NCI-H526 (cell line): ENCODE data around the gene SLC2A9.

Experiments
- DNase-seq, 2 experiments: peaks; one replicate each; lab custom pipeline; 2025; lab: John Stamatoyannopoulos, UW

Gene SLC2A9

GRCh38 chr4:9962611-9963314, 58.5 kb downstream of the SLC2A9 start:
- no peak for DNase-seq

DNA sequence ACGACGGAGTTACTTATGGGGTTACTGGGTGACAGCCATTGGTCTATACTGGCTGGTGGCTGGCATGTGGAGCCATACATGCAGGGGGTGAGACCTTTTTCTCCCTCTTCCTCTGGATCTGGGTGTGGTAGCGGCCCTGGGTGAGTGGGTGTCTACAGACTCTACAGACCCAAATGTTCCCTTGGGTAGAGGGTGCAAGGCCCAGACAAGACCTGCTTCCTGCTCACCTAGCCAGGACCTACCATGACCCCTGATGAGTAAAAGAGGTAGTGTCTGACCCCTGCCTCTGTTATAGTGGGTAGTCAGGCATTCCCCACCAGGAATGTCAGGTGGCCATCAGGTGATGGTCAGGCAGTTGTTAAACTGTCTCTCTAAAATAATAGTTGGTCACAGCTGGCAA, 66.8 kb downstream of the SLC2A9 start:
- no peak for DNase-seq

DNA sequence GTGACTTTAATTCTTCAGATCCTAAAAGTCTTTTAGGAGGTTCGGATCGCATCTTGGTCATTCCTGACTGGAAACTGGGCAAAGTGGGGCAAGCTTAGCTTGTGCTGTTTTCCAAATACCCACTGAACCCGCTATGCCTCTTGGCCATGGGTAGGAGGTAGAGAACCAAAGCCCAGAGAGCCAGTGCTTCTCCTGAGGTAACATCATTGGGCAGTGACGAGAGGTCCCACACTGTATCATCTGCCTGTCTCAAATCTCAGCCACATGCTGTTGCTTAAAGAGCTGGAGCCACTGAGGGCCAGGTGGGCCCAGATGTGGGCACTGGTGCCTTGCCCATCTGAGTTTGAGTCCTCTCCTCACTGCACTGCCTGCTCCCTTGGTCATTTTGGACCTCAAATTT, 68.2 kb downstream of the SLC2A9 start:
- DNase-seq, result no peak

DNA sequence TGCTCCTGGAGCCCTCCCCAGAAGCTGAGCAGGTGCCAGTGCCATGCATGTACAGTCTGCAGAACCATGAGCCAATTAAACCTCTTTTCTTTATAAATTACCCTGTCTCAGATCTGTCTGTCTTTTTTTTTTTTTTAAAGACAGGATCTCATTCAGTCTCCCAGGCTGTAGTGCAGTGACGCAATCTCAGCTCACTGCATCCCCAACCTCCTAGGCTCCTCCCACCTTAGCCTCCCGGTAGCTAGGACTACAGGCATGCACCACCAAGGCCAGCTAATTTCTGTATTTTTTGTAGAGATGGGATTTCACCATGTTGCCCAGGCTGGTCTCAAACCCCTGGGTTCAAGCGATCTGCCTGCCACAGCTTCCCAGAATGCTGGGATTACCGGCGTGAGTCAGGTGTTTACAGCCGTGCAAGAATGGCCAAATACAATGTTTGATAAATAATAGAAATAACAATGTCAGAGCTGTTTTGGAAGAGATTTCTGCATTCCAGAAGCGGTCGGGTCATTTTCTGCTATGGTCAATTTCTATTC, 68.8 kb downstream of the SLC2A9 start:
- no peak for DNase-seq

- DNase-seq, result no peak
Observed at GRCh38 chr4:9949573-9949972, 71.7 kb downstream of the SLC2A9 start.

DNA sequence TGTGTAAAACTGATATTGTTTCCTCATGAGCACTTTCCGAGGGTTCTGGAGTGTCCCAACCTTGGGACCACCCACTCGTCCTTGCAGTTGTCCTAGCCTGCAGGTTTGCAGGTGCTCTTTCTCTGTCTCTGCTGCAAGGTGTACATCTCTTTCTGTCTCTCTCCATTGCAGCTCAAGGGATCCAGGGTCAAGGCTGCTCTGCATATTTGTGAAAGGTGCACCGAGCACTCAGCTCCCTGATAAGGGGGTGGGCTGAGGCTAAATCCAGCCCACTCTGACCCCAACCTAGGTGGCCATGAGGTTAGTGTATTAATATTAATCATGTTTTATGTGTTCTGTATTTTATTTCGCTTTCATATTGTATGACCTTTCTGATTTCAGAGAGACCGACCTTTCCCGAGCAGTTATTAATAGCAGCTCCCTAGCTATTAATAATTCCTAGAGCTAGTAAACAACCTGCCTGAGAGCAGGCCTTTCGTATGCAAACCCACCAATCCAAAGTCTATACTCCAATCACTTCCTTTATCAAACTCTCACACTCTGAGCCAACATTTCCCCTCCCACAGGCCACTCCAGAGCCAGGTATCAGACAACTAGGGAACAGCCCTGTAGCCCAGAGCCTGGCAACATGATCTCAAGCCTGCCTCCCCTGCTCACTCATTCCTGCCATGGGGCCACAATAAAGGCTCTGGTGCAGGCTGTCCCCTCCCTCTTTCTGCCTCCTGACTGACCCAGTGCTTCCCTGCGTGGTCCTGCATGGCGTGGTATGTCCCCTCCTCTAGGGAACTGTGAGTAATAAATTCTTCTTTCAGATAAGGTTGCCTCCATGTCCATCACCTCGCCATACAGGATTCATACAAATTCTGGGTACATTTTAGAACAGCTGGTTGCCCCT, 73.9 kb downstream of the SLC2A9 start:
- no peak for DNase-seq

DNA sequence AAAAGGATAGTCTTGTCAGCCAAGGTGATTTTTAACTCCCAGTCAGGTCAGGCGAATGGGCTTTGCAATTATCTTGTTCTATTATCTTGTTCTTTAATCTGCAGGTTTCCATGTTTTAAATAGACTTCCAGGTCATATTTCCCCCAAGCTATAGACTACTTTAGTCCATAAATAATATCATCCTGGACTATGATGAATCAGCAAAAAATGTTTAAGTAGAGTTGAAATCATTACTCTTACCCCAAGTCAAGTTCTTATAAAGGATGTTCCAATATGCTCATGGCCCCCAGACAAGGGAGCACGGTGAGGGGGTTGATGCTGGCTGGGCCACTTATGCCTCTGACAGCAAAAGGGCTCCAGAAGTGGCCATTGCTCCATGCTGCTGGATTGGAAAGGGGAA, 75.1 kb downstream of the SLC2A9 start:
- DNase-seq, result no peak

DNA sequence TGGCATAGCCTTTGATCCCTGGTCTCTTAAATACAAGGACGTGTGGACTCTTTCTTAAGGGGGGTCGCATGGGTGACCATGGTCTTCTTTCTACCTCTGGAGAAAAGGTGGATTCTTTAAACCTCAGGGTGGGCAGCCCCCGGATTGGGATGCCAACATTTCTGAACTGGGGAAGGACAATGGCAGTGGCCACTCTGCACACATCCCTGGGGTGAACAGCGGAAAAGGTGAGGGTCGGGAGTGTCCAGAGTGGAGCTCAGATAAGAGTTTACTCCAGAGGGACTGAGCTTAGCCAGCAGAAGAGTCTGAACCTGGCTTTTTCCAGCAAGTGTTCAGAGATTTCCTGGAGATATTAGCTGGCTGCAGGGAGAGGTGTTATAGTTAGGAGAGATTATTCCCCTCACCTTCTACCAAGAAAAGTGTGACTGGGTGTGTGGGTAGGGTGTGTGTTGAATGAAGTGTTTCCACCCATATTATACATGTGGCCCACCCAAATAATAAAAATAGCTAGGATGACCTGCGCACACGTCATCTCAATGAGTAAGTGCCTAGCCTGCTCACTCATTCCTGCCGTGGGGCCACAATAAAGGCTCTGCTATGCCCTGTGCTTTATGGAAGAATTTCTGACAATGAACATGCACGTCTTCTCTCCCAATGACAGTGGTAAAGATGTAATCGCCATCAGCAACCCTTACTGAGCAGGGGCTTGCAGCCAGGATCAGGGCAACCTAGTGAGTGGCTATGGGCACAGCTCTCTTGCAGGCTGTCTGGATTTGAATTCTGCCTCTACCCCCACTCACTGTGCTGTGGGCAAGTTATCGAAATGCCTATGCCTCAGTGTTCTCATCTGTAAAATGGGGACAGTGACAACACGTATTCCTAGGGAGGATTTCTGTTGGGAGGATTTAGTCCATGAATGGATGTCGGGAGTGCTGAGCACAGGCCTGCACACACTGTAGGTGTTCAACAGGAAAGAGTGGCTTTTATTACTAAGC, 76.6 kb downstream of the SLC2A9 start:
- DNase-seq, result no peak

GRCh38 chr4:9943761-9944160, 77.5 kb downstream of the SLC2A9 start:
- no peak for DNase-seq

- no peak for DNase-seq
Observed at GRCh38 chr4:9942921-9943600, 78.2 kb downstream of the SLC2A9 start.

GRCh38 chr4:9942139-9942538, 79.2 kb downstream of the SLC2A9 start:
- DNase-seq, result no peak

- DNase-seq, result no peak
Observed at GRCh38 chr4:9940041-9940440, 81.3 kb downstream of the SLC2A9 start.

- DNase-seq, result no peak
Observed at GRCh38 chr4:9938933-9939332, 82.4 kb downstream of the SLC2A9 start.

- DNase-seq, result no peak
Observed at GRCh38 chr4:9937078-9937477, 84.2 kb downstream of the SLC2A9 start.

DNA sequence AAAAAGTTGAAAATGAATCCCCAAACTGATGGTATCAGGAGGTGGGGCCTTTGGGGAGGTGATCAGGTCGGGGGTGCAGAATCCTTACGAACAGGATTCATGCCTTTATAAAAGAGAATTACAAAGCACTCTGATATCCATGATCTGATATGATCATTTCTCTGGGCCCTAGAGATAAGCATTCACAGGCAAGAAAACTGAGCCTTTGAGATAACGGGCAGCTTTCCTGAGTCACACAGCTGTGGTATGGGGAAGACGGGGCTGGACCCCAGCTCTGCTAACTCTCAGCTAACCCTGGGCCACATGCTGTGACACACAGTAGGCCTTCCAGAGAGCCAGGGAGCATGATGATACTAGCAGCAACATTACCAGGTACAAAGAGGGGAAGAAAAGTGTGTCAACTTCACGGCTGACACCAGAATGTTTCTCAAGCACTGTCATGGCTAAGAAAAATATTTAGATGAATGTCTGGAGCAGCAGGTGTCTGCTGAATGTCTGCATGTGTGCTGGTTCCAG, 85.1 kb downstream of the SLC2A9 start:
- no peak for DNase-seq

DNA sequence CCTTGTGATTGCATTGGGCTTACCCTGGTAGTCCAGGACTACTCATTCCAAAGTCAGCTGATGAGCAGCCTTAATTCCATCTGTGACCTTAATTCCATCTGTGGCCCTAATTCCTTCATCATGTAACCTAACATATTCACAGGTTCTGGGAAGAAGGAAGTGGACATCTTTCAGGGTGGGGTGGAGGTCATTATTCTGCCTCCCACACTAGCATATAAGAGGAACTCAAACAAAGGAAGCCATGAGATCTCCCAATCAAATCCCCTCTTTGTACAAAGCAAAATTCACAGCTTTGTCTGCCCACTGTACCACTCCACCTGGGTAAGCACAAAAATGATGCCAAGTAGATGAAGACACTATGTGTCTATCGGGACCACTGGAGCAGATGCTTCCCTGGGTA, 87.3 kb downstream of the SLC2A9 start:
- DNase-seq, result no peak

DNA sequence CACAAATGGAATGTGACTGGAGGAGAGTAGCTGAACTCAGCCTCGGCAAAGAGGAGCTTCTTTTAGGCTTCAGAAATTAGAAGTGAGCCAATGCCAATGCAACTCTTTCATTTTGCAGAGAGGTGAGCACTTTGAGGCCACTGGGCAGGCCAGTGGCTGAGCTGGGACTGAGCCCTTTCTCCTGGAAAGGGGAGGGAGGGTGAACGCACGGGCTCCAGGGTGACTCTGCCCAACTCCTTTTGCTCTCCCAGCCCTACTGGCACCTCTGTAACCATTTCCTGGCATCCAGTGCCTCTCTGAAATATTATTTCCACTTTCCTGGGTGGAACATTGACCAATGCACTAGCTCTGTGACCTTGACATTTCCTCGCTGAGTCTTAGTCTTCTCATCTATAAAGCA, 88.1 kb downstream of the SLC2A9 start:
- no peak for DNase-seq

DNA sequence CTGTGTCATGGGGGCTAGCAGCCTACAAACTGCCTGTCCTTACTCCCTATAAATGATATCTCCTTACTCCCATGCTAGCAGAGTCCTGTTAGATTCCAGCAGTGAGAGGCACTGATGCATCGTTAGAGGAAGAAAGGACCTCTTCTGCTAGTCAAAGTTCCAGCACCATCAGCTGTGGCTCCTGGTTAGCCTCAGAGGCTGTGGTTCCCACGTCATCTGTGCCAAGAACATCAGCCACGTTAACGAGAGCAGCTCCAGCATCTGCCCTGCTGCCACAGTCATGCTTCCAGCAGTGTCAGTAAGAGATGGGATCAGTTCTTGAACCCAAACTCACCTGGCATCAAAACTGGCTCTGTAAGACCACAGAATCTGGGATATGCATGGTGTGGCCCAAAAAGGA, 88.5 kb downstream of the SLC2A9 start:
- DNase-seq, result no peak

DNA sequence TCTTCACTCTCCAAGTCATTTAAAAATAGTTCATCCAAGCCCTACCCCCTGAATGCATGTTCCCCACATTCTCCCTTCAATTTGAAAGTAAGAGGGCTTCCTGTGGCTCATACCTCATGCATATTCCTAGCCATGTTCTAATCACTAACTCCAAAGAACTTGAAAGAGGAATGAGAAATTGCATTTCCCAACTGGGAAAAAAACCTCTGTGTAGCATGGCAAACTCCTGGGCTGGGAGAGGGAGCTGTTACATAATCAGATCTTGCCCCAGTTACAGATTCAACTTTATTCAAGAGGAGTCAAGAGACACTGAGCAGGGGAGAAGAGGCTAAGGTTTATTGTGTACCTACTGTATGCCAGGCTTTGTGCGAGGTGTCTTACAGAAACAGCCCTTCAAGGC, 90.2 kb downstream of the SLC2A9 start:
- DNase-seq, result no peak

- DNase-seq, result no peak
Observed at GRCh38 chr4:9929111-9929510, 92.2 kb downstream of the SLC2A9 start.

GRCh38 chr4:9927341-9928007, 93.8 kb downstream of the SLC2A9 start:
- no peak for DNase-seq
